ENCODE measurements around the gene HIC1.

Gene HIC1

GRCh38 chr17:2061441-2061958 is 6.6 kb downstream of the HIC1 start:
- Histone ChIP-seq H3K27ac (ENCODE audit: low read length) (no peak overlapping the region), H3K27me3 (ENCODE audit: control insufficient read depth, insufficient read depth, low read length) (peaks cover 19% of the 10 kb centered on the region; the same call in 1 of the 2 replicates), H3K4me1 (ENCODE audit: control insufficient read depth, insufficient read depth, low read length) (peaks cover 11% of the 10 kb centered on the region), H3K36me3 (ENCODE audit: control insufficient read depth, insufficient read depth, low read length) (no peaks in the 10 kb centered on the region; the same call in 1 of the 2 replicates), H3K4me3 (ENCODE audit: low read length) (no peak overlapping the region), H3K9me3 (ENCODE audit: control insufficient read depth, insufficient read depth, low read length) (no peaks in the 10 kb centered on the region)
- no CpG with 5 or more reads among the region's 17 CpGs for WGBS (ENCODE audit: insufficient coverage, insufficient read length)
- DNase-seq (ENCODE audit: low read depth, low spot score) = no peak

GRCh38 chr17:2062571-2063183 is 7.8 kb downstream of the HIC1 start:
- H3K27me3 ChIP-seq (ENCODE audit: control insufficient read depth, insufficient read depth, low read length) = peaks cover 8% of the 10 kb centered on the region; the same call in 1 of the 2 replicates
- peaks cover 5% of the 10 kb centered on the region for H3K4me1 ChIP-seq (ENCODE audit: control insufficient read depth, insufficient read depth, low read length)
- no peaks in the 10 kb centered on the region for H3K9me3 ChIP-seq (ENCODE audit: control insufficient read depth, insufficient read depth, low read length)
- H3K27ac ChIP-seq (ENCODE audit: low read length) = no peak overlapping the region
- no peaks in the 10 kb centered on the region; the same call in 1 of the 2 replicates for H3K36me3 ChIP-seq (ENCODE audit: control insufficient read depth, insufficient read depth, low read length)
- no peak overlapping the region for H3K4me3 ChIP-seq (ENCODE audit: low read length)
- WGBS (ENCODE audit: insufficient coverage, insufficient read length) = 100% methylated on average over 1 of the region's 11 CpGs
- DNase-seq (ENCODE audit: low read depth, low spot score) = no peak

GRCh38 chr17:2063261-2064146 is 8.6 kb downstream of the HIC1 start:
- H3K27ac ChIP-seq (ENCODE audit: low read length) = no peak overlapping the region
- DNase-seq (ENCODE audit: low read depth, low spot score) = no peak
- 0 out of 2 replicates have a peak, but pooled peaks cover under 1% of the 10 kb centered on the region for H3K36me3 ChIP-seq (ENCODE audit: control insufficient read depth, insufficient read depth, low read length)
- peaks cover 1% of the 10 kb centered on the region; the same call in 1 of the 2 replicates for H3K4me1 ChIP-seq (ENCODE audit: control insufficient read depth, insufficient read depth, low read length)
- H3K27me3 ChIP-seq (ENCODE audit: control insufficient read depth, insufficient read depth, low read length) = no peaks in the 10 kb centered on the region; the same call in 1 of the 2 replicates
- H3K4me3 ChIP-seq (ENCODE audit: low read length) = no peak overlapping the region
- H3K9me3 ChIP-seq (ENCODE audit: control insufficient read depth, insufficient read depth, low read length) = no peaks in the 10 kb centered on the region
- WGBS (ENCODE audit: insufficient coverage, insufficient read length) = no CpG with 5 or more reads among the region's 16 CpGs

DNA sequence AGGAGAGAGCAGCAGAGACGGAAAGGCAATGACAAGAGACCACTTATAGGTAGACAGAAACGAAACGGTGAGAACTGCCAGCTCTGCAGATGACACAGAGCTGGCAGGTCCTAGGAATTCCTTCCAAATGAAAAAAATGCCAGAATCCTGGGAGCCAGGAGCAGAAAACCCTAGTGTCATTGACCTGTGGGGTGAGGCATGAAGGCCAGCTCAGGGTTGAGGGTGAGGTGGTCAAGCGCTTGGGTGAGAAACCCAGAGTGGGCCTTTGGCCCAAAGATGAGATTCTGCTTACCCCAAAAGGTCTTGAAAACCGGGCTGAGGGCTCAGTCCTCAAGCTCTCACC is 9.2 kb downstream of the HIC1 start:
- Histone ChIP-seq H3K4me3 (ENCODE audit: low read length) (no peak overlapping the region), H3K27me3 (ENCODE audit: control insufficient read depth, insufficient read depth, low read length) (no peaks in the 10 kb centered on the region; the same call in 1 of the 2 replicates), H3K9me3 (ENCODE audit: control insufficient read depth, insufficient read depth, low read length) (no peaks in the 10 kb centered on the region), H3K4me1 (ENCODE audit: control insufficient read depth, insufficient read depth, low read length) (peaks cover 1% of the 10 kb centered on the region; the same call in 1 of the 2 replicates), H3K36me3 (ENCODE audit: control insufficient read depth, insufficient read depth, low read length) (0 out of 2 replicates have a peak, but pooled peaks cover 4% of the 10 kb centered on the region), H3K27ac (ENCODE audit: low read length) (no peak overlapping the region)
- no CpG with 5 or more reads among the region's 5 CpGs for WGBS (ENCODE audit: insufficient coverage, insufficient read length)
- no peak for DNase-seq (ENCODE audit: low read depth, low spot score)

DNA sequence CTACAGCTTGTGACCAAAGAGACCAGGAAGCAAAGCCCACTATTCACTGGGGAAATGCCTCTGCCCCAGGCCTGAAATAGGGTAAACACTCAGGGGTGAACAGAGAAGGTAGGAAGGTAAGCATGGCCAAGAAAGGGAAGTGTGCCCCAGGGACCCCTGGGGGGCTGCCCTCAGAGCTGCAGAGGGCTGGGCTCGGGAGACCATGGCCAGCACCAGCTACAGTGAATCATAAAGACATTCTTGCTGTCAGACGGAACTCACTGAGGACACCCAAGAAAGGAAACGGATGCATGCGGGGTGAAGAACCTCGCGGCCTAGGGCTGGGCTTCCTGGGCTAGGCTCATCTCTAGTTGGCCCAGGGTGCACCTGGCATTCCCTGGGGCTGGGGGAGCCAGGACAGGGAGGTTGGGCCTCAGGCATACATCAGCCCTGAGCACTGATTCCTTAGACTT is 9.6 kb downstream of the HIC1 start:
- Histone ChIP-seq H3K27ac (ENCODE audit: low read length) (no peak overlapping the region), H3K4me1 (ENCODE audit: control insufficient read depth, insufficient read depth, low read length) (peaks cover 1% of the 10 kb centered on the region; the same call in 1 of the 2 replicates), H3K9me3 (ENCODE audit: control insufficient read depth, insufficient read depth, low read length) (no peaks in the 10 kb centered on the region), H3K4me3 (ENCODE audit: low read length) (no peak overlapping the region), H3K36me3 (ENCODE audit: control insufficient read depth, insufficient read depth, low read length) (0 out of 2 replicates have a peak, but pooled peaks cover 4% of the 10 kb centered on the region), H3K27me3 (ENCODE audit: control insufficient read depth, insufficient read depth, low read length) (no peaks in the 10 kb centered on the region; the same call in 1 of the 2 replicates)
- no peak for DNase-seq (ENCODE audit: low read depth, low spot score)
- no CpG with 5 or more reads among the region's 6 CpGs for WGBS (ENCODE audit: insufficient coverage, insufficient read length)

DNA sequence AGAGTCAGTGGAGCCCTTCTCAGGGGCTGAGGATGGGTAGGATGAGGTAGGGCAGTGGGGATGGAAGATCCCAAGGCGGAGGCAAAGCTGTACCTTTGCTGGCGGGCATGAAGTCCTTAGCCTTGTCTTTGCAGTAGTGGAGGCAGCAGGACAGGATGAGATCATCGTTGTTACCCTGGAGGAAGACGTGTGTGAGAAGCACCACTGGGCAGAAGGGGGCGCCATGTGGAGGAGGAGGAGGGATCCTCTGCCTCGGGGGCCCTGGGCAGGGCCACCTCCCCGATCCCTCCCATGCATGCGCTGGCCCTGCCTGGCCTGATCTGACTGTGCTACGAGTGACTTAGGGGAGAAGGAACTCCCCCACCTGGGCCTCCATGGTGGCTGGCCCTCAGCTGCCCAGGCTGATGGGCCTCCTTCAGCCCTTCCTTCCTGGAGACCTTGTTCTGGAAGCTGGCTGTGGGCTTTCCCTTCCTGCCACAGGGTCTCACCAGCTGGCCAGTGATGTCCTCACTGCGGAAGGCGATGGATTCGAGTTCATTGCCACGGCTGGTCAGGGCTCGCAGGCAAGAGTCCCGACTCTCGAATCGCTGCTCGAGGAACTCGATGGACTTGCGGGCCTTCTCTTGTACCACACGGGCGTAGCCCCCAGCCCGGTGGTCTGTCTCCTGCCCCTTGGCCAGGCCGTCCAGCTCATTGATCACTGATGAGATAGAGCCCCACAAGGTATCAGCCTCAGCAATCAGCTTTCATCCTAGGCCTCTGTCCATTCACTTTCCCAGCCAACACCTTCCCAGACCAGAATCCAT is 10.3 kb downstream of the HIC1 start:
- H3K36me3 ChIP-seq (ENCODE audit: control insufficient read depth, insufficient read depth, low read length) = 0 out of 2 replicates have a peak, but pooled peaks cover 4% of the 10 kb centered on the region
- no peak overlapping the region for H3K4me3 ChIP-seq (ENCODE audit: low read length)
- no peak for DNase-seq (ENCODE audit: low read depth, low spot score)

GRCh38 chr17:2065949-2066400 is 11.1 kb downstream of the HIC1 start:
- Histone ChIP-seq H3K4me3 (ENCODE audit: low read length) (no peak overlapping the region), H3K27ac (ENCODE audit: low read length) (no peak overlapping the region), H3K4me1 (ENCODE audit: control insufficient read depth, insufficient read depth, low read length) (peaks cover 3% of the 10 kb centered on the region), H3K36me3 (ENCODE audit: control insufficient read depth, insufficient read depth, low read length) (peaks cover 4% of the 10 kb centered on the region; the same call in 1 of the 2 replicates), H3K27me3 (ENCODE audit: control insufficient read depth, insufficient read depth, low read length) (no peaks in the 10 kb centered on the region), H3K9me3 (ENCODE audit: control insufficient read depth, insufficient read depth, low read length) (no peaks in the 10 kb centered on the region)
- no CpG with 5 or more reads among the region's 10 CpGs for WGBS (ENCODE audit: insufficient coverage, insufficient read length)
- DNase-seq (ENCODE audit: low read depth, low spot score) = no peak

More for the DNA sequence above, 10.3 kb downstream of the HIC1 start:
- Histone ChIP-seq H3K27me3 (ENCODE audit: control insufficient read depth, insufficient read depth, low read length) (no peaks in the 10 kb centered on the region), H3K4me1 (ENCODE audit: control insufficient read depth, insufficient read depth, low read length) (peaks cover 1% of the 10 kb centered on the region; the same call in 1 of the 2 replicates), H3K9me3 (ENCODE audit: control insufficient read depth, insufficient read depth, low read length) (no peaks in the 10 kb centered on the region), H3K27ac (ENCODE audit: low read length) (no peak overlapping the region)
- no CpG with 5 or more reads among the region's 24 CpGs for WGBS (ENCODE audit: insufficient coverage, insufficient read length)

DNA sequence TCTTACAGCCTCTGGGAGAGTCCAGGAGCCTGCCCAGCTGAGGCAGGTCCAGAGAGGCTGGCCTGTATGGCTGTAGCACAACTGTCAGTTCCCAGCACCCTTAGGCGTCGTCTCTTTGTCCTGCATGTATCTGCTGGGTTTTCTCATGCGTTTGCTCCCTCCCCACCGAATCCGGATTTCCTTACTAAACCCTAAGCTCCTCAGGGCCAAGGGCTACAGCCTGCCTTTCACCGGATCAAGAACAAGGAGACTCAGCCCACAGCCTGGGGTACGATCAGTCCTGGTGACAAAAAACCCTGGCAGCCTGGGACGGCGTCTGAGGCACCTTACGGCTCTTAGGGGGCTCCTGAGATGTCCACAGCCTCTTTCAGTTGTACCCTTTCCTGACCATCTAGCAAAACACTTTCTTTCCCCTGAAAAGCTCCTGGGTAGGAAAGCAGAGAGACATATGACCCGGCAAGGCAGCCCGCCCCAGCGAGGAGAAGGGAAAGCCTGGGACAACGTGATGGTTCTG is 12.2 kb downstream of the HIC1 start:
- WGBS (ENCODE audit: insufficient coverage, insufficient read length) = no CpG with 5 or more reads among the region's 14 CpGs
- H3K27ac ChIP-seq (ENCODE audit: low read length) = no peak overlapping the region

GRCh38 chr17:2067608-2068024 is 12.7 kb downstream of the HIC1 start:
- Histone ChIP-seq H3K27me3 (ENCODE audit: control insufficient read depth, insufficient read depth, low read length) (no peaks in the 10 kb centered on the region), H3K9me3 (ENCODE audit: control insufficient read depth, insufficient read depth, low read length) (no peaks in the 10 kb centered on the region), H3K4me1 (ENCODE audit: control insufficient read depth, insufficient read depth, low read length) (peaks cover 3% of the 10 kb centered on the region), H3K36me3 (ENCODE audit: control insufficient read depth, insufficient read depth, low read length) (peaks cover 4% of the 10 kb centered on the region; the same call in 1 of the 2 replicates), H3K4me3 (ENCODE audit: low read length) (no peak overlapping the region), H3K27ac (ENCODE audit: low read length) (no peak overlapping the region)
- no peak for DNase-seq (ENCODE audit: low read depth, low spot score)
- WGBS (ENCODE audit: insufficient coverage, insufficient read length) = no CpG with 5 or more reads among the region's 5 CpGs

More for the DNA sequence above, 12.2 kb downstream of the HIC1 start:
- DNase-seq (ENCODE audit: low read depth, low spot score) = no peak
- Histone ChIP-seq H3K4me3 (ENCODE audit: low read length) (no peak overlapping the region), H3K36me3 (ENCODE audit: control insufficient read depth, insufficient read depth, low read length) (peaks cover 4% of the 10 kb centered on the region; the same call in 1 of the 2 replicates), H3K9me3 (ENCODE audit: control insufficient read depth, insufficient read depth, low read length) (no peaks in the 10 kb centered on the region), H3K4me1 (ENCODE audit: control insufficient read depth, insufficient read depth, low read length) (peaks cover 3% of the 10 kb centered on the region), H3K27me3 (ENCODE audit: control insufficient read depth, insufficient read depth, low read length) (no peaks in the 10 kb centered on the region)
